Endothelial cell of umbilical vein (primary cell): ENCODE measurements around the gene KCNMA1. TPM values are rescaled to one million over a fixed set of nuclear protein-coding genes. Genes with fewer than 3 reads are reported as not detected.

ENCODE experiments used
- BruUV-seq: library from RNA; stranded (reverse); fragments of 400-500 nt; replicated peaks from 2 replicates; lab custom pipeline; 2021; lab: Mats Ljungman, UMichigan
- CTCF ChIA-PET: fragments of 300-600, 350-600 bp; sonication (Branson Sonifier 250); formaldehyde crosslinking; loops from one replicate; lab custom pipeline; 2021; ENCODE audit warnings: antibody characterized with exemption, inconsistent platforms; lab: Charles Lee
- POLR2A ChIA-PET: fragments of 300-600, 350-600 bp; sonication (Branson Sonifier 250); formaldehyde crosslinking; loops from one replicate; lab custom pipeline; 2021; ENCODE audit warnings: antibody characterized with exemption, inconsistent platforms; lab: Charles Lee
- DNase-seq: peaks from one replicate; pipeline ENCODE4 v3.0.0-alpha.2; 2011; ENCODE audit warnings: low read depth, low spot score
- FAIRE-seq: peaks from 2 replicates; lab custom pipeline; 2011; peaks lifted over from hg19 to GRCh38; lab: Jason Lieb, UNC
- H2AFZ ChIP-seq: 2 replicates; pipeline ENCODE4 v1.6.0; 2012; ENCODE audit warnings: low read depth, low read length, control low read depth, inconsistent platforms
- H3K27ac ChIP-seq: 2 replicates; pipeline ENCODE4 v1.5.1; 2011; ENCODE audit warnings: low read depth, mild to moderate bottlenecking, control low read depth, low read length, moderate library complexity; ENCODE audit not compliant: insufficient read depth
- H3K27me3 ChIP-seq, 2 experiments: 2 replicates each; pipeline versions ENCODE4 v1.6.0 to v1.6.1; 2011; ENCODE audit warnings: low read length in 2 of 2, mixed read lengths in 1 of 2; ENCODE audit not compliant: control insufficient read depth in 2 of 2, insufficient read depth in 2 of 2
- H3K36me3 ChIP-seq, 2 experiments: 2 replicates in 1 of 2; 3 replicates in 1 of 2; pipeline ENCODE4 v1.5.1; 2011; ENCODE audit warnings: low read length in 2 of 2, mild to moderate bottlenecking in 1 of 2, moderate library complexity in 1 of 2; ENCODE audit not compliant: control insufficient read depth in 2 of 2, insufficient read depth in 2 of 2; ENCODE audit errors: extremely low read depth in 1 of 2
- H3K4me1 ChIP-seq: 3 replicates; pipeline ENCODE4 v1.5.1; 2011; ENCODE audit warnings: mild to moderate bottlenecking, low read length; ENCODE audit not compliant: control insufficient read depth, insufficient read depth; ENCODE audit errors: extremely low read depth
- H3K4me2 ChIP-seq: 2 replicates; pipeline ENCODE4 v1.6.1; 2011; ENCODE audit warnings: low read length, control low read depth, mixed read lengths; ENCODE audit not compliant: insufficient read depth
- H3K4me3 ChIP-seq, 3 experiments: fragments of 200-600 bp in 1 of 3; sonication (generic), shearing (Covaris generic) in 1 of 3; replicated peaks in 1 of 3; 2 replicates each; pipeline ENCODE4 v1.5.1; 2011 to 2016; ENCODE audit warnings: control low read depth in 3 of 3, low read length in 3 of 3, mild to moderate bottlenecking in 2 of 3, inconsistent platforms in 1 of 3, low read depth in 1 of 3, moderate library complexity in 1 of 3; ENCODE audit not compliant: insufficient read depth in 1 of 3
- H3K79me2 ChIP-seq: 2 replicates; pipeline ENCODE4 v1.6.0; 2012; ENCODE audit warnings: low read length, inconsistent platforms; ENCODE audit not compliant: control insufficient read depth, insufficient read depth
- H3K9ac ChIP-seq: replicated peaks from 2 replicates; pipeline ENCODE3; 2011; ENCODE audit warnings: low read length, control low read depth; ENCODE audit not compliant: insufficient read depth; ENCODE audit errors: extremely low read depth
- H3K9me1 ChIP-seq: replicated peaks from 3 replicates; pipeline ENCODE4 v1.6.0; 2011; ENCODE audit warnings: mild to moderate bottlenecking, low read length; ENCODE audit not compliant: control insufficient read depth, insufficient read depth; ENCODE audit errors: extremely low read depth
- H3K9me3 ChIP-seq: replicated peaks from 2 replicates; pipeline ENCODE4 v1.5.1; 2012; ENCODE audit warnings: low read length, inconsistent platforms; ENCODE audit not compliant: control insufficient read depth, insufficient read depth
- H4K20me1 ChIP-seq: replicated peaks from 2 replicates; pipeline ENCODE3; 2011; ENCODE audit warnings: mild to moderate bottlenecking, low read length; ENCODE audit not compliant: control insufficient read depth, insufficient read depth; ENCODE audit errors: extremely low read depth
- CTCF ChIP-seq, 2 donors: IDR thresholded peaks; 1 replicate in 1 of 2; 2 replicates in 1 of 2; pipeline ENCODE4 v1.5.1; 2011; ENCODE audit warnings: low read length in 2 of 2, mild to moderate bottlenecking in 2 of 2, moderate library complexity in 2 of 2, control low read depth in 1 of 2, inconsistent platforms in 1 of 2, low read depth in 1 of 2; ENCODE audit not compliant: insufficient read depth in 1 of 2; ENCODE audit errors: extremely low read depth in 1 of 2
- GATA2 ChIP-seq: IDR thresholded peaks from 2 replicates; pipeline ENCODE4 v1.7.0; 2011; ENCODE audit warnings: low read depth, mild to moderate bottlenecking, moderate library complexity, mixed read lengths, low read length; ENCODE audit not compliant: insufficient read length, insufficient read depth
- JUN ChIP-seq: IDR thresholded peaks from 2 replicates; pipeline ENCODE4 v1.6.1; 2011; ENCODE audit warnings: borderline replicate concordance, low read depth; ENCODE audit not compliant: insufficient read length, insufficient read depth
- MAX ChIP-seq: IDR thresholded peaks from 2 replicates; pipeline ENCODE4 v1.6.1; 2011; ENCODE audit not compliant: insufficient read depth, insufficient read length
- MYC ChIP-seq: IDR thresholded peaks from one replicate; pipeline ENCODE4 v1.6.1; 2011; ENCODE audit warnings: mild to moderate bottlenecking, low read depth, low read length
- dilution Hi-C: fragments of 300-500 bp; cut with MboI; formaldehyde crosslinking; loops from one replicate; pipeline ENCODE4 v1.15.0; 2019; ENCODE audit warnings: low sequenced_read_pairs; ENCODE audit not compliant: extremely low pct_ligation_motif_present
- intact Hi-C: fragments of 100-400 bp; cut with micrococcal nuclease; formaldehyde crosslinking; loops from one replicate; pipeline ENCODE4 v1.10.0; 2022
- polyA plus RNA-seq, 4 experiments: library from polyadenylated mRNA; depleted of rRNA in 3 of 4; stranded (reverse) in 3 of 4; unstranded in 1 of 4; fragments of >200 nt; gene quantifications; 2 replicates each; pipeline versions ENCODE4 v1.2.1 to v1.2.3, GENCODE V29; 2011 to 2012; ENCODE audit warnings: missing spikeins in 1 of 4
- total RNA-seq: library from RNA; stranded (reverse); gene quantifications from 2 replicates; pipeline ENCODE4 v1.2.3, GENCODE V29; 2021

KCNMA1 gene
- total and polyA plus RNA-seq, 2 donors (not counting 3 experiments of a cell fraction or from before 2014, with no cell fraction given): 0.10 to 0.82 TPM

- H3K79me2 ChIP-seq: no peaks in the 10 kb centered on the region
- intact Hi-C loops: no loop called here
- H3K4me2 ChIP-seq: no peak overlapping the region
- BruUV-seq: no TSS peak
- TF ChIP-seq GATA2: no peak
- H3K27ac ChIP-seq: no peak overlapping the region
- no peaks in the 10 kb centered on the region for H4K20me1 ChIP-seq
- dilution Hi-C loops: no loop called here
- no peak for DNase-seq
- H3K27me3 ChIP-seq: no peaks in the 10 kb centered on the region
- H3K4me1 ChIP-seq: no peaks in the 10 kb centered on the region
- H3K4me3 ChIP-seq: no peak overlapping the region
- CTCF ChIA-PET: interaction anchor here (1.1 kb wide), 1 partner anchor 214 kb away, joined by 3 read pairs; no protein-coding TSS in a partner anchor
- no peaks in the 10 kb centered on the region for H3K9me3 ChIP-seq
- H3K36me3 ChIP-seq: no peaks in the 10 kb centered on the region
- no peak for FAIRE-seq
- no peaks in the 10 kb centered on the region for H3K9me1 ChIP-seq
- POLR2A ChIA-PET: no interaction called here
- no peak overlapping the region for H2AFZ ChIP-seq
- no peak overlapping the region for H3K9ac ChIP-seq
These were observed 94.8 kb downstream of the KCNMA1 start for GRCh38 chr10:77542710-77543259.

- CTCF ChIA-PET: no interaction called here
- no TSS peak for BruUV-seq
- Histone ChIP-seq H3K4me1 (no peaks in the 10 kb centered on the region), H2AFZ (no peak overlapping the region), H3K79me2 (no peaks in the 10 kb centered on the region), H4K20me1 (no peaks in the 10 kb centered on the region), H3K9me1 (no peaks in the 10 kb centered on the region), H3K27ac (no peak overlapping the region), H3K36me3 (no peaks in the 10 kb centered on the region), H3K4me2 (no peak overlapping the region), H3K9me3 (no peaks in the 10 kb centered on the region), H3K9ac (no peak overlapping the region), H3K27me3 (no peaks in the 10 kb centered on the region), H3K4me3 (no peak overlapping the region)
- dilution Hi-C loops: no loop called here
- intact Hi-C loops: no loop called here
- POLR2A ChIA-PET: no interaction called here
- FAIRE-seq: no peak
- TF ChIP-seq JUN: no peak
- TF ChIP-seq MAX: no peak
- TF ChIP-seq MYC: no peak
- TF ChIP-seq CTCF (IDR thresholded peaks at IDR 0.05; ENCODE audit: extremely low read depth in 1 of 2, insufficient read depth in 1 of 2, low read depth in 1 of 2, low read length in 2 of 2): no peak
- no peak for TF ChIP-seq GATA2
- no peak for DNase-seq
These were observed 95.7 kb downstream of the KCNMA1 start for GRCh38 chr10:77541944-77542343.
